GM12878 (cell line): Measurements from ENCODE around the gene CCDC57. TPM values are rescaled to one million over a fixed set of nuclear protein-coding genes. Genes with fewer than 3 reads are reported as not detected.
A peak's percentile ranks its signal among the peaks of the same experiment; 100 is the strongest.

ENCODE experiments used
- ATF2 ChIP-seq: IDR thresholded peaks from 2 replicates; pipeline ENCODE4 v1.6.1; 2012; ENCODE audit warnings: low read length, inconsistent platforms
- BCL11A ChIP-seq: IDR thresholded peaks from 2 replicates; pipeline ENCODE4 v1.6.1; 2011; ENCODE audit warnings: low read depth, low read length
- BHLHE40 ChIP-seq, 2 experiments: fragments of 450-650 bp in 1 of 2; IDR thresholded peaks; 2 replicates each; pipeline ENCODE4 v1.6.1; 2011 to 2017; ENCODE audit warnings: low read depth in 2 of 2, borderline replicate concordance in 1 of 2, improper control_type of control experiment in 1 of 2, low read length in 1 of 2, mild to moderate bottlenecking in 1 of 2
- CBX5 ChIP-seq: sonication (generic); IDR thresholded peaks from 2 replicates; pipeline ENCODE4 v1.6.1; 2016; ENCODE audit warnings: low read depth, moderate library complexity, mild to moderate bottlenecking, inconsistent platforms
- HDAC2 ChIP-seq: fragments of 200-600 bp; sonication (generic); IDR thresholded peaks from 2 replicates; pipeline ENCODE4 v1.6.1; 2017
- JUNB ChIP-seq: IDR thresholded peaks from 2 replicates; pipeline ENCODE4 v1.6.1; 2016; ENCODE audit warnings: antibody characterized with exemption, mild to moderate bottlenecking
- LARP7 ChIP-seq: fragments of 450-650 bp; IDR thresholded peaks from 2 replicates; pipeline ENCODE4 v1.6.1; 2017; ENCODE audit warnings: mild to moderate bottlenecking
- MXI1 ChIP-seq: fragments of 150-350 bp; IDR thresholded peaks from 2 replicates; pipeline ENCODE4 v1.6.1; 2011; ENCODE audit warnings: low read depth, mild to moderate bottlenecking, inconsistent platforms, low read length, improper control_type of control experiment
- NFYA ChIP-seq: IDR thresholded peaks from 2 replicates; pipeline ENCODE4 v1.6.1; 2011; ENCODE audit warnings: low read depth, mild to moderate bottlenecking, low read length, improper control_type of control experiment, borderline replicate concordance
- NR2C2 ChIP-seq: IDR thresholded peaks from 2 replicates; pipeline ENCODE4 v1.6.1; 2011; ENCODE audit warnings: borderline replicate concordance, low read depth; ENCODE audit not compliant: control insufficient read depth, insufficient read length
- PAX8 ChIP-seq: fragments of 450-650 bp; IDR thresholded peaks from 2 replicates; pipeline ENCODE4 v1.6.1; 2017; ENCODE audit warnings: mild to moderate bottlenecking, moderate library complexity
- POLR2AphosphoS5 ChIP-seq: IDR thresholded peaks from 2 replicates; pipeline ENCODE4 v1.6.1; 2011; ENCODE audit warnings: mild to moderate bottlenecking, low read length, inconsistent platforms
- POU2F2 ChIP-seq: IDR thresholded peaks from 3 replicates; pipeline ENCODE4 v1.6.1; 2011; ENCODE audit warnings: low read depth, mild to moderate bottlenecking, low read length, borderline replicate concordance
- RAD21 ChIP-seq: IDR thresholded peaks from 2 replicates; pipeline ENCODE4 v1.6.1; 2011; ENCODE audit warnings: mild to moderate bottlenecking, low read depth, low read length, moderate library complexity; ENCODE audit not compliant: insufficient read depth
- SMAD5 ChIP-seq: IDR thresholded peaks from 2 replicates; pipeline ENCODE4 v1.6.1; 2016; ENCODE audit warnings: antibody characterized with exemption, low read depth
- SPI1 ChIP-seq: IDR thresholded peaks from 2 replicates; pipeline ENCODE4 v1.6.1; 2011; ENCODE audit warnings: low read depth, mild to moderate bottlenecking, low read length, moderate library complexity, borderline replicate concordance; ENCODE audit not compliant: insufficient read depth
- SRF ChIP-seq, 2 experiments: IDR thresholded peaks; 2 replicates each; pipeline ENCODE4 v1.6.1; 2011; ENCODE audit warnings: low read depth in 2 of 2, low read length in 2 of 2, mild to moderate bottlenecking in 1 of 2, moderate library complexity in 1 of 2
- TBL1XR1 ChIP-seq: IDR thresholded peaks from 2 replicates; pipeline ENCODE4 v1.6.1; 2012; ENCODE audit warnings: low read depth, low read length, improper control_type of control experiment
- TCF7 ChIP-seq: IDR thresholded peaks from 2 replicates; pipeline ENCODE4 v1.6.1; 2014; ENCODE audit warnings: antibody characterized with exemption, borderline replicate concordance
- ZBED1 ChIP-seq: IDR thresholded peaks from 2 replicates; pipeline ENCODE4 v1.6.1; 2016; ENCODE audit warnings: borderline replicate concordance
- ZNF384 ChIP-seq: IDR thresholded peaks from 2 replicates; pipeline ENCODE4 v1.6.1; 2012; ENCODE audit warnings: low read depth, mild to moderate bottlenecking, low read length, improper control_type of control experiment, borderline replicate concordance
- polyA plus RNA-seq, 11 experiments: library from polyadenylated mRNA; depleted of rRNA in 4 of 11; unstranded in 6 of 11; stranded (reverse) in 5 of 11; fragments of >200 nt; fragmentation: Nextera tagmentation in 4 of 11; fragmentation: Illumina TruSeq in 1 of 11; extraction: Ambion mirVana in 4 of 11; extraction: Trizol in 1 of 11; gene quantifications; 1 replicate in 1 of 11; 2 replicates in 10 of 11; pipeline versions ENCODE4 v1.2.1 to v1.2.3, GENCODE V29; 2011 to 2016; ENCODE audit warnings: inconsistent platforms in 2 of 11, missing spikeins in 2 of 11, low read depth in 1 of 11
- total RNA-seq, 4 experiments: library from RNA; depleted of rRNA in 3 of 4; stranded (reverse); fragments of >200 nt in 3 of 4; fragmentation: Illumina TruSeq in 1 of 4; extraction: Trizol in 1 of 4; gene quantifications; 2 replicates each; pipeline versions ENCODE4 v1.2.1 to v1.2.3, GENCODE V29; 2013 to 2021
- TF ChIP-seq, protein P1 (sequence below): fragments of 450-650 bp; formaldehyde crosslinking; IDR thresholded peaks from 2 replicates; pipeline ENCODE4 v1.4.0; 2020; ENCODE audit warnings: mild to moderate bottlenecking, moderate library complexity
- TF ChIP-seq, protein P2 (sequence below): fragments of 450-650 bp; IDR thresholded peaks from 2 replicates; pipeline ENCODE4 v1.6.1; 2017; ENCODE audit warnings: low read depth, mild to moderate bottlenecking, moderate library complexity

Gene CCDC57
- total and polyA plus RNA-seq, 10 of the 15 experiments (the other 5 are each of a cell fraction or from before 2014, with no cell fraction given): 5.4 to 123 (median 45.8) TPM

GRCh38 chr17:82105882-82106687 lies 106.6 kb downstream of the CCDC57 start (continued):
- peak; percentile 84; the same call in 2 of the 3 replicates for TF ChIP-seq POU2F2
- no peak for TF ChIP-seq HDAC2
- TF ChIP-seq SRF (IDR thresholded peaks at IDR 0.05; ENCODE audit: low read depth in 2 of 2, low read length in 2 of 2): no peak
- TF ChIP-seq, protein P1, sequence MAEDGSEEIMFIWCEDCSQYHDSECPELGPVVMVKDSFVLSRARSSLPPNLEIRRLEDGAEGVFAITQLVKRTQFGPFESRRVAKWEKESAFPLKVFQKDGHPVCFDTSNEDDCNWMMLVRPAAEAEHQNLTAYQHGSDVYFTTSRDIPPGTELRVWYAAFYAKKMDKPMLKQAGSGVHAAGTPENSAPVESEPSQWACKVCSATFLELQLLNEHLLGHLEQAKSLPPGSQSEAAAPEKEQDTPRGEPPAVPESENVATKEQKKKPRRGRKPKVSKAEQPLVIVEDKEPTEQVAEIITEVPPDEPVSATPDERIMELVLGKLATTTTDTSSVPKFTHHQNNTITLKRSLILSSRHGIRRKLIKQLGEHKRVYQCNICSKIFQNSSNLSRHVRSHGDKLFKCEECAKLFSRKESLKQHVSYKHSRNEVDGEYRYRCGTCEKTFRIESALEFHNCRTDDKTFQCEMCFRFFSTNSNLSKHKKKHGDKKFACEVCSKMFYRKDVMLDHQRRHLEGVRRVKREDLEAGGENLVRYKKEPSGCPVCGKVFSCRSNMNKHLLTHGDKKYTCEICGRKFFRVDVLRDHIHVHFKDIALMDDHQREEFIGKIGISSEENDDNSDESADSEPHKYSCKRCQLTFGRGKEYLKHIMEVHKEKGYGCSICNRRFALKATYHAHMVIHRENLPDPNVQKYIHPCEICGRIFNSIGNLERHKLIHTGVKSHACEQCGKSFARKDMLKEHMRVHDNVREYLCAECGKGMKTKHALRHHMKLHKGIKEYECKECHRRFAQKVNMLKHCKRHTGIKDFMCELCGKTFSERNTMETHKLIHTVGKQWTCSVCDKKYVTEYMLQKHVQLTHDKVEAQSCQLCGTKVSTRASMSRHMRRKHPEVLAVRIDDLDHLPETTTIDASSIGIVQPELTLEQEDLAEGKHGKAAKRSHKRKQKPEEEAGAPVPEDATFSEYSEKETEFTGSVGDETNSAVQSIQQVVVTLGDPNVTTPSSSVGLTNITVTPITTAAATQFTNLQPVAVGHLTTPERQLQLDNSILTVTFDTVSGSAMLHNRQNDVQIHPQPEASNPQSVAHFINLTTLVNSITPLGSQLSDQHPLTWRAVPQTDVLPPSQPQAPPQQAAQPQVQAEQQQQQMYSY (CRISPR knock-in tag): no peak
- TF ChIP-seq NR2C2: no peak
- no peak for TF ChIP-seq RAD21
- TF ChIP-seq NFYA: no peak
- TF ChIP-seq TBL1XR1: no peak
- no peak for TF ChIP-seq PAX8
- no peak for TF ChIP-seq ATF2
- no peak for TF ChIP-seq CBX5
- TF ChIP-seq TCF7: no peak
- TF ChIP-seq JUNB: no peak
- peak; percentile 92 for TF ChIP-seq MXI1
- TF ChIP-seq BCL11A: 0 out of 2 replicates have a peak, but pooled peaks have one; percentile 5
- no peak for TF ChIP-seq ZNF384
- TF ChIP-seq, protein P2, sequence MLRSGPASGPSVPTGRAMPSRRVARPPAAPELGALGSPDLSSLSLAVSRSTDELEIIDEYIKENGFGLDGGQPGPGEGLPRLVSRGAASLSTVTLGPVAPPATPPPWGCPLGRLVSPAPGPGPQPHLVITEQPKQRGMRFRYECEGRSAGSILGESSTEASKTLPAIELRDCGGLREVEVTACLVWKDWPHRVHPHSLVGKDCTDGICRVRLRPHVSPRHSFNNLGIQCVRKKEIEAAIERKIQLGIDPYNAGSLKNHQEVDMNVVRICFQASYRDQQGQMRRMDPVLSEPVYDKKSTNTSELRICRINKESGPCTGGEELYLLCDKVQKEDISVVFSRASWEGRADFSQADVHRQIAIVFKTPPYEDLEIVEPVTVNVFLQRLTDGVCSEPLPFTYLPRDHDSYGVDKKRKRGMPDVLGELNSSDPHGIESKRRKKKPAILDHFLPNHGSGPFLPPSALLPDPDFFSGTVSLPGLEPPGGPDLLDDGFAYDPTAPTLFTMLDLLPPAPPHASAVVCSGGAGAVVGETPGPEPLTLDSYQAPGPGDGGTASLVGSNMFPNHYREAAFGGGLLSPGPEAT: peak; percentile 49
- TF ChIP-seq LARP7: peak; percentile 39; the same call in 1 of the 2 replicates
- TF ChIP-seq BHLHE40 (IDR thresholded peaks at IDR 0.05; ENCODE audit: borderline replicate concordance in 1 of 2, low read depth in 2 of 2, low read length in 1 of 2): peak; percentile 7 to 42; a peak in 1 of 4 replicates
- TF ChIP-seq SMAD5: peak; percentile 73; the same call in 1 of the 2 replicates
- peak; percentile 77 for TF ChIP-seq POLR2AphosphoS5
- TF ChIP-seq SPI1: peak; percentile 12; the same call in 1 of the 2 replicates
- TF ChIP-seq ZBED1: no peak
